Thyroid gland (tissue), 4 donors: ENCODE results near the gene GNLY. TPM values are rescaled to one million over a fixed set of nuclear protein-coding genes. Genes with fewer than 3 reads are reported as not detected.

Experiments
- DNase-seq, 2 donors: peaks; one replicate each; pipeline ENCODE4 v3.0.0-alpha.2; 2019
- H3K27ac ChIP-seq, 3 donors: fragments of 200-600 bp; sonication (generic); 1 replicate in 2 of 3; 2 replicates in 1 of 3; pipeline ENCODE4 v1.5.1; 2016 to 2019; ENCODE audit warnings: mild to moderate bottlenecking in 1 of 3, moderate library complexity in 1 of 3
- H3K27me3 ChIP-seq: fragments of 200-600 bp; sonication (generic); one replicate; pipeline ENCODE4 v1.5.1; 2019
- H3K36me3 ChIP-seq, 2 donors: fragments of 200-600 bp; sonication (generic); one replicate each; pipeline ENCODE4 v1.5.1; 2016 to 2019
- H3K4me1 ChIP-seq, 2 donors: fragments of 200-600 bp; sonication (generic); one replicate each; pipeline ENCODE4 v1.5.1; 2017 to 2019
- H3K4me3 ChIP-seq, 3 donors: fragments of 200-600 bp; sonication (generic); replicated peaks in 1 of 3; 1 replicate in 2 of 3; 2 replicates in 1 of 3; pipeline ENCODE4 v1.5.1; 2016; ENCODE audit warnings: mild to moderate bottlenecking in 1 of 3
- H3K9me3 ChIP-seq: fragments of 200-600 bp; sonication (generic); one replicate; pipeline ENCODE4 v1.5.1; 2017
- CTCF ChIP-seq, 6 experiments: fragments of 200-600 bp in 3 of 6; fragments of 450-650 bp in 3 of 6; sonication (generic) in 3 of 6; IDR thresholded peaks; one replicate each; pipeline ENCODE4 v1.5.1; 2016 to 2019; ENCODE audit warnings: antibody characterized with exemption in 6 of 6, mild to moderate bottlenecking in 2 of 6, inconsistent platforms in 1 of 6, moderate library complexity in 1 of 6
- POLR2A ChIP-seq, 2 donors: fragments of 450-650 bp; IDR thresholded peaks; one replicate each; pipeline ENCODE4 v1.6.1; 2017; ENCODE audit warnings: antibody characterized with exemption in 2 of 2, mild to moderate bottlenecking in 2 of 2, moderate library complexity in 1 of 2
- whole genome bisulfite sequencing, 2 donors: methylation state at CpG; one replicate each; pipeline ENCODE4 v1.1.5; 2017; 5-methylcytosine and 5-hydroxymethylcytosine counted together
- intact Hi-C: fragments of 100-400 bp; cut with DNase I; formaldehyde crosslinking; loops from one replicate; pipeline ENCODE4 v1.15.1; 2023
- total RNA-seq, 4 donors: library from RNA; depleted of rRNA; stranded (reverse); fragments of >200 nt; gene quantifications; one replicate each; pipeline ENCODE4 v1.2.3, GENCODE V29; 2016

GNLY gene
- total RNA-seq, 4 donors from 2014 or later = 0.22 to 3.6 (median 0.63) TPM; not detected in 1

GRCh38 chr2:85684380-85684779, 9.8 kb upstream of the GNLY start:
- TF ChIP-seq CTCF (IDR thresholded peaks at IDR 0.05) (no peak), POLR2A (IDR thresholded peaks at IDR 0.05) (no peak)
- Histone ChIP-seq H3K27me3 (no peaks in the 10 kb centered on the region), H3K27ac (no peak overlapping the region), H3K9me3 (no peaks in the 10 kb centered on the region), H3K4me3 (no peak overlapping the region), H3K4me1 (peaks cover 7 to 29% of the 10 kb centered on the region in 2 donors), H3K36me3 (no peaks in the 10 kb centered on the region)
- intact Hi-C loops = no loop called here
- no peak for DNase-seq
- 94 to 97% methylated on average over 4 of the region's 4 CpGs for WGBS, 2 donors

GRCh38 chr2:85684806-85685205, 9.4 kb upstream of the GNLY start:
- Histone ChIP-seq H3K27me3 (no peaks in the 10 kb centered on the region), H3K9me3 (no peaks in the 10 kb centered on the region), H3K27ac (no peak overlapping the region), H3K4me3 (no peak overlapping the region), H3K36me3 (no peaks in the 10 kb centered on the region), H3K4me1 (peaks cover 7 to 25% of the 10 kb centered on the region in 2 donors)
- no peak for DNase-seq
- WGBS, 2 donors = 75 to 92% methylated on average over 4 of the region's 4 CpGs
- intact Hi-C loops = no loop called here
- no peak for TF ChIP-seq CTCF (IDR thresholded peaks at IDR 0.05)
- TF ChIP-seq POLR2A (IDR thresholded peaks at IDR 0.05) = no peak

- intact Hi-C loops = no loop called here
- no peak for TF ChIP-seq POLR2A (IDR thresholded peaks at IDR 0.05)
- no peak for TF ChIP-seq CTCF (IDR thresholded peaks at IDR 0.05)
- 92 to 95% methylated on average over 4 of the region's 4 CpGs for WGBS, 2 donors
- H3K4me3 ChIP-seq = no peak overlapping the region
- H3K27ac ChIP-seq = no peak overlapping the region
- H3K4me1 ChIP-seq = no peaks in the 10 kb centered on the region
- no peaks in the 10 kb centered on the region for H3K9me3 ChIP-seq
- no peak for DNase-seq
- no peaks in the 10 kb centered on the region for H3K27me3 ChIP-seq
- H3K36me3 ChIP-seq = no peaks in the 10 kb centered on the region
Observed at GRCh38 chr2:85690932-85691331, 3.2 kb upstream of the GNLY start.

GRCh38 chr2:85692039-85692645, 2.0 kb upstream of the GNLY start:
- H3K27ac ChIP-seq = no peak overlapping the region
- H3K9me3 ChIP-seq = no peaks in the 10 kb centered on the region
- no peak for DNase-seq
- H3K4me1 ChIP-seq = no peaks in the 10 kb centered on the region
- TF ChIP-seq CTCF (IDR thresholded peaks at IDR 0.05) (no peak), POLR2A (IDR thresholded peaks at IDR 0.05) (no peak)
- no peaks in the 10 kb centered on the region for H3K27me3 ChIP-seq
- intact Hi-C loops = no loop called here
- no peaks in the 10 kb centered on the region for H3K36me3 ChIP-seq
- H3K4me3 ChIP-seq = no peak overlapping the region
- 83 to 84% methylated on average over 5 of the region's 5 CpGs for WGBS, 2 donors

- no peak overlapping the region for H3K4me3 ChIP-seq
- intact Hi-C loops = no loop called here
- H3K27me3 ChIP-seq = no peaks in the 10 kb centered on the region
- TF ChIP-seq POLR2A (IDR thresholded peaks at IDR 0.05) = no peak
- 88 to 91% methylated on average over 11 of the region's 11 CpGs for WGBS, 2 donors
- H3K9me3 ChIP-seq = no peaks in the 10 kb centered on the region
- H3K36me3 ChIP-seq = no peaks in the 10 kb centered on the region
- no peak for DNase-seq
- no peak overlapping the region for H3K27ac ChIP-seq
- H3K4me1 ChIP-seq = no peaks in the 10 kb centered on the region
Observed at GRCh38 chr2:85695121-85695520, 963 bp downstream of the GNLY start.
